HG03064 (cell line): Measurements from ENCODE around the gene B3GNT2.
"Not testable (repeated sequence)": the region's sequence is repeated elsewhere in the genome, so short reads cannot be mapped to it uniquely, and the experiment has no call there.

Experiments
- ATAC-seq: cut with Tn5 transposase; IDR thresholded peaks from one replicate; pipeline ENCODE4 v1.9.1; 2021; ENCODE audit warnings: low read depth; ENCODE audit not compliant: unreplicated experiment

Gene B3GNT2

GRCh38 chr2:62184512-62185230 is 11.2 kb upstream of the B3GNT2 start:
- no peak for ATAC-seq

GRCh38 chr2:62185475-62186155 is 10.3 kb upstream of the B3GNT2 start:
- no peak for ATAC-seq

DNA sequence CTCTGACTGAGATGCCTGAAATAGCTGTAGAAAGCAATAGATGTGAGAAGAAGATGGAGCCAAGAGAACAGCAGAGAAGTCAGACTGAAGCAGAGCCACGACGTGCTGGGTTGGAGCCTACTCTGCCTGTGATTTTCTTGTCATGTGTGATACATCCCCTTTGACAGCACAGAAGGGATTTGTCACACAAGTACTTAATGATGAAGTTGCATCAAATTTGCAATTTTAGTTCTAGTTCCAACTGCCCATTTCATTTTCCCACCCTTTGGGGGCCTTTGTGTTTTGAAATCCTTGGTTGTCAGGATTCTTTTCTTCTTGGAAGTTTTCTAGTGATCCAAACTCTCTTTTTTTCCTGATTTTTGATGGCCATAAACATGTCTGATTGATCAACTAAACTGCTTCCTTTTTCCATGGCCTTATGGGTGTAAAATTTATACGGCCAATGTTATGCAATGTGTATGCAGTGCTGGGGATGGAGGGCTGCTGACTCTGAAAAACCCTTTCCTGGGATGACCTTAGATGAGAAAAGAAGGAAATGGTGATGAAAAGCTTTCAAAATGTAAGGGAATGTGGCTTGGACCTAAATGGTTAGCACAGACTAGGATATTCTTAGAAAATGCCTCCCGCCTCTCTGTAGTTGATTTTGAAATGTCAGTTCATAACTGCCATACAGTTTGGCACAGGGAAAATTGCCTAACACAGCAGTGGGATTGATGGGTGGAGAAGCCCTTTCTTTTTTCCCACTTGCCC is 9.6 kb upstream of the B3GNT2 start:
- ATAC-seq: no peak

DNA sequence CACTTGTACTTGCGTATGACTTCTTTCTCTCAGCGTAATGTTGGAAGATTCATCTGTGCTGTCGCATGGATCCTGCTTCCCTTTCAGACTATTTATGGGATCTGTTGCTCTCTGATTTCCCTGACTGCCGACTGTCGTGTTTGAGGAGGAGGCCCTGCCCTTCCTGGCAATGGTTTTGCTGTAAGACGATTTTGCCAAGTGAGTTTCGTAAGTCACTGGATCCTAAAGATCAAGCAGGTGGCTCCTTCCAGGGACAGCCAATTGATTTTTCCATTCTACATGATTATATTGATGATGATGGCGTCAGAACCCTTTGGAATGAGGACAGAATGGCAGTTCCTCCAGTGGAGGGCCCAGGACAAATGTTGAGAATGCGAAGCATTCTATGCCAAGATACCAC is 8.7 kb upstream of the B3GNT2 start:
- no peak for ATAC-seq

- no peak for ATAC-seq
Measured at GRCh38 chr2:62188416-62188815, 7.5 kb upstream of the B3GNT2 start.

DNA sequence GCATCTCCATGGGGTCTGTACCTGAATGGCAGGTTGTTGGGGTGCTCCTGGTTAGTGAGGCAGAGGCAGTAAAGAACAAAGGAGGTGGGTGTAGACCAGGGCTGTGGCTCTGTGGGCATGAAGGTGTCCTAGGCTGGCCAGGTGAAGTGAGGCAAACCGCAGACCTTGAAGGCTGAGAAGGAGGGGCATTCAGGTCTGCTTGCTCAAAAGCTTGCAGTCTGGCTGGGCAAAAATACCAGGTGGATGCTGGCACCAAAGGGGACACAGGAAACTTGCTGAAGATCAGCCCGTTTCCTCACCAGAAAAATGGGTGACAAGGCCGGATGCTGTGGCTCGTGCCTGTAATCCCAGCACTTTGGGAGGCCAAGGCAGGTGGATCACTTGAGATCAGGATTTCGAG is 6.7 kb upstream of the B3GNT2 start:
- no peak for ATAC-seq

- ATAC-seq: no peak
Measured at GRCh38 chr2:62192811-62193210, 3.1 kb upstream of the B3GNT2 start.

GRCh38 chr2:62194558-62195420 is 1.1 kb upstream of the B3GNT2 start:
- ATAC-seq: no peak

GRCh38 chr2:62196278-62196901 is 475 bp downstream of the B3GNT2 start:
- ATAC-seq: peak; percentile 16

DNA sequence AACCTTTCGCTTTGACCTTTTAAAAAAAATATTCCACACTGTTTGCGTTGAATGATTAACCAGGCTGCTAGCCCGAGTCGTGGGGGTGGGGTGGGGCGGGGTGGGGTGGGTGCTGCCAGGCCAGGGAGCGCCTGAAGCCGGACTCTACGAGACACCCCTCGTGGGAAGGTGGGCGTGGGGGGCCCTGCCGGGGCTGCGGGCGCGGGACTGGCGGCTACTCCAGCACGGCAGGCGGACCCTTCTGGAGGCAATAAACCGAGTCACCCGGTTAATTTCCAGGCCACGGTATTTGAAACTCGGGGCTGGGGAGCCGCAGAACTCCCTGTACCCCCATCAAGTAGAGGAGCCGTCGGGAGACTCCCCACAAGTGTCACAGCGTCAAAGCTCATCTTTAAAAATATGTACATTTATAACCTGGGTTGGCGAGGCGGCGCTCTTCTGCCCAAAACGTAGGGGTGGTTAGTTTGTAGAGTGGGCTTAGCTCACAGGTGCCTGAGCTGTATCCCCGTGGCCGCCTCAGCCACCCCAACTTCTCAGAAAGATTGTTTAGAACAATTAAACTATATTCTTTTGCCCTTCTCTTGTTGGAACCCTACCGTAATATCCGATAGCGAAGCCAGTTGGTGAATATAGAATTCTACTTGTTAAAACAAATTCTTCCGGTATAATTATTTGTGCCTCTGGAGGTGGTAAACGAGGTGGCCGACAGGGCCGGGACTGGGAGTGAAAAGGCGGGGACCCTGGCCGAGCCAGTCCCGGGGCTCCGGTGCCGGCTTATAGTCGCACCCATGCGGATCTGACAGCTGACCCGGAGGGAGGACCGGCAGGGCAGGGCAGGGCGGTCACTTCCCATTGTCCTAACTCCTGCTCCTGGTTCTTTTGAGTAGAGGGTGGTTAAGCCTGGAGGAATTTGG is 1.4 kb downstream of the B3GNT2 start:
- no peak for ATAC-seq

- no peak for ATAC-seq
Measured at GRCh38 chr2:62197925-62198633, 2.2 kb downstream of the B3GNT2 start.

GRCh38 chr2:62198854-62199253 is 2.9 kb downstream of the B3GNT2 start:
- ATAC-seq: not testable (repeated sequence)

DNA sequence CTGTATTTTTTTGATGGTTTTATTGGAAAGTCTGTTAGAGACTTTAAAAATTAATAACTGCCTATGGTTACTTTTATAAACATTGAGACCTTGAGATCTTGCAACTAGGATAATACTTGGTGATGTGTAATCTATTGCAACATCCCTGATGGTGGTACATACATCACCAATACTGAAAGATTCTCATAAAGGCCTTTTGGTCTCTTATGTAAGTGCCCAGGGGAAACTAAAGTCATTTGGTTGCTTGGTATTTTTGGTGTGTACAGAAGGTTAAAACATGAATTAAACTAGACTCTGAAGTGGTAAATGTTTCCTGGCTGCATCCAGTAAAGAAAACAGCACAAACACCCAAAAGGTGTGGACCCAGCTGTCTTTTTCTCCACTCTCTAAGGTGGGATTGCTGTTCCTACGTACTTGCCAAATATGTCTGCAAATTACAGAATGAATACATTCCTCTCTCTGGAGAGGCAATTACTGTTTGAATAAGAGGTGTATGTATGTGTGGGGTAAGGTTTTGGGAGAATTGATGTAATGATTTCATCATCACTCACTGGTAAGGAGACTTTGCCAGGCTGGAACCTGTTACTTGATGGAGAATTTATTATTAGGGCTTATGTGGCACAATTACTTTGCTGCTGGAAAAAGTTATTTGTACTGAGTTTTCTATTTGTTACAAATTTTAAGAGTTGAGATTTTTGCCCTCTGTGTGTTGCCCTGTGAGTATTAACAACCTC is 3.6 kb downstream of the B3GNT2 start:
- ATAC-seq: no peak

GRCh38 chr2:62200291-62200841 is 4.5 kb downstream of the B3GNT2 start:
- ATAC-seq: no peak

DNA sequence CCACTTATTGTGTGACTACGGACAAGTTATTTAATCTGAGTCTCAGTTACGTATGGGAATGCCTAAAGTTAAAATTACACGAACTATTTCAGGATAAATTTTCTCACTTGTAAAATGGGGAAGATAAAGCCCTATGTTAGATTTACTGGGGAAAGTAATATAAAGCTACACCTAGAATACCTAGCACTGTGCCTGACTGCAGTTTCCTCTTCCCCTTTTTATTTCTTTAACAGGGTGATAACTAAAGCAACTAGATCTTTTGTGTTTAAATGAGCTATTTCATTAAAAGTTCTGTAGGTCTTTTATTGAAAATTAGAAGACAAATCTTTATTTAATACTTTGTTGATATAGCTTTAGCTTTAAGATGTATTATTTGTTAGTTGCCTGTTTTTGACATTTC is 5.0 kb downstream of the B3GNT2 start:
- ATAC-seq: no peak

DNA sequence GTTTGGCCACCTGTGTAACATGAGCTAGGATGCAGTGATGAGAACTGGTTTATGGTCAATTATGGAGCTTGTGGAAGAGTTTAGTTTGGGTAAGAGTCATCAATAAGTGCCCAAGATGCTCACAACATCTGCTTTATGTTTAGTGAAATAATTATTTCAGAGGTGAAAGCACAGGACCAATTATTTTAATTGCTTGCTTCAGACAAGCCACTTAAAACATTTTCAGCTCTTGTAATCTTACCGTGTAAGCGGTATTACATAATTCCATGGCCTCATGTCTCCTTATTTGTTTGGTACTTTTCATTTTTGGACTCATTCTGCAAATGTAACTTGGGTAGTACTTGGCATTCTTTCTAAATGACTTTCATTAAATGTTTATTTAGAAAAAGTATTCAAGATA is 5.4 kb downstream of the B3GNT2 start:
- ATAC-seq: no peak

DNA sequence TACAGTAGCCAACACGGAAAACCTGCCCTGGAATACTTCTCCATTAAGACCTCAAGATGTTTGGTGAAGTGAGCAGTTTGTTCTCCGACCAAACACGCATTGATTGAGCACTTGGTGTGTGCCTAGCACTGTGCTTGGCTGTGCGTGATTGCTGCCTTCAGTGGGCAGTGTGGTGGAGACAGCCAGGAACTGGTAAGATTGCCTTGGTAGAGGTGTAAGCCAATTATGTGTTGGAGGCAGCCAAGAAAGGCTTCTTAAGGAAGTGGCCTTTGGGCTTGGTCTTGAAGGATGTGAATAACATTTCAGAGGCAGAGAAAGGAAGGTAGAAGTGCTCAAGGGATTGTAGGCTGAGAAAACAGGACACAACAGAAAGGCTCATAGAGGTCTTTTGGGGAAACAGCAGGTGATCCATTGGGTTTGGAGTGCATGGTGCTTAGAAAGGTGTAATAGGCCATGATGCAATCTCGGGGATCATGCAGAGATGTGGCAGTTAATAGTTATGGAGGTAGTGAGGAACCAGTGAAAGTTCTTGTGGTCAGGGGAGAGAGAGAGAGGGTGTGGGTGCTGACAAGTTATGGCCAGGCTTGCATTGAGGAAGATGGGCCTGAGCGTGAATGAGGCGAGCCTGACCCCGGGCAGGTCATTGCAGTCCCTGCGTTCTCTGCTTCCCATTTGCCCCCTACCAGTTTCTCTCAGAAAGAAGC is 6.3 kb downstream of the B3GNT2 start:
- ATAC-seq: no peak
